Posterior cingulate gyrus (tissue), 11 donors: ENCODE data around the gene ITGAL.

Experiments used
- DNase-seq, 10 donors: peaks; one replicate each; pipeline versions ENCODE4 v3.0.0 to v3.0.0-alpha.2; 2020 to 2021; ENCODE audit warnings: mixed read lengths in 3 of 10
- intact Hi-C: fragments of 100-400 bp; cut with DNase I; formaldehyde crosslinking; loops from one replicate; pipeline ENCODE4 v1.15.1; 2023

ITGAL gene

DNA sequence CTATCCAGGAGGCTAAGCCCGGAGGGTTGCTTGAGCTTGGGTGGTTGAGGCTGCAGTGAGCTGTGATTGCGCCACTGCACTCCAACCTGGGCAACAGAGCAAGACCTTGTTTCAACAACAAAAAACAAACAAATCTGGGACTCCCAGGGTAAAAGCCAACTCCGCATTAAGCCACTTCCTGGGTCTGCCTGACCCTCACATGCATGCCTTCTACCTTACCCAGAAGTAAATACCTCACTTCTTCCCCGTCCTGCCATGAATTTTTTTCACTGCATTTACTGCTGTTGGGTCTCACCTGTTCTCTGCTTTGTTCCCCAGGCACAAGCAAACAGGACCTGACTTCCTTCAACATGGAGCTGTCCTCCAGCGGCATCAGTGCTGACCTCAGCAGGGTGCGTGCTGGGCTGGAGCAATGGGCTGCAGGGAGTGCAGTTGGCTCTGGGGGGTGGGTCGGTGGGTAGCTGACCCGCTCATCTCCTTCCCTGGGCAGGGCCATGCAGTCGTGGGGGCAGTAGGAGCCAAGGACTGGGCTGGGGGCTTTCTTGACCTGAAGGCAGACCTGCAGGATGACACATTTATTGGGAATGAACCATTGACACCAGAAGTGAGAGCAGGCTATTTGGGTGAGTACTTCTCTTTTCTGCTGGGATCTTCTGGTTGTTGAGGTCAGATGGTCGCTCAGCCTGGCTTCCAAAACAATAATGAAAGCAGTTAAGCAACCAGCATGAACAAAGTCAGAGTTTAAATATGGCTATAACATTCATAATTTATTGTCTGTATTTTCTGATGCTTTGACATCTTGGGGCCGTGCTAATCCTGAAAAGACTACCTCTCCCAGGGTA is 16.4 kb downstream of the ITGAL start:
- peak in 2 of 10 donors; percentile 22 to 55 for DNase-seq
- intact Hi-C loops: no loop called here

- no peak for DNase-seq
- intact Hi-C loops: no loop called here
Measured at GRCh38 chr16:30490210-30490609, 17.7 kb downstream of the ITGAL start.

DNA sequence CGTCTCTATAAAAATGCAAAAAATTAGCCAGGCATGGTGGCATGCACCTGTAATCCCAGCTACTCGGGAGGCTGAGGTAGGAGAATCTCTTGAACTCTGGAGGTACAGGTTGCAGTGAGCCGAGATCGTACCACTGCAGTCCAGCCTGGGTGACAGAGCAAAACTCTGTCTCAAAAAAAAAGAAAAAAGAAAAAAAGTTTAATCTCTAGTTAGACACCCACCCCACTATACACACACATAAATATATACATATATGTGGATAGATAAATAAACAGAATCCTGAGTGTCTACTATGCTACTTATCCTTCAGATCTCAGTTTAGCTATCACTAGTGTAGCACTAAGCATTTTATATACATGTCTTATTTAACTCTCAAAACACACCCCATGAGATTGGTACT is 18.7 kb downstream of the ITGAL start:
- intact Hi-C loops: no loop called here
- no peak for DNase-seq

DNA sequence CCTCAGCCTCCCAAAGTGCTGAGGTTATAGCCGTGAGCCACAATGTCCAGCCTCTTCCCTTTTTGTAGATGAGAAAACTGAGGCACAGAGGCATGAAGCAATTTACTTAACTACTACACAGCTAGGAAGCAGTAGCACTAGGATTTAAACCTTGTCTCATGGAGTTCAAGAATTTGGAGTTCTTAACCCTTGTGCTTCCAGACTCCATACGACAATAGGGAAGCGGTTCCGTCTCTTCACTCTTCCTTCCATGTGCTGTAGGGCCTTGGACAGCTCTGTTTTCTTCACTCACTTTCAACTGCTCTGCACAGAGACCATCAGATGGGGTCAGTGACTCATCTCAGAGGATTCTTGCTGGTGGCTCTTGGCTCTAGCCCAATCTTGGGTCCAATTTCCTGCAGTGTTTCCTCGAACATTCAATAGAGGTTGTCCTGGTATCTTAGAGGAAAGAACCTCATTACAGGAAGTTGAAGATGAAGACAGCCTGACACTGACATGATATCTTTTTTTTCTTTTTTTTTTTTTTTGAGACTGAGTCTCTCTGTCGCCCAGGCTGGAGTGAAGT is 19.3 kb downstream of the ITGAL start:
- intact Hi-C loops: no loop called here
- no peak for DNase-seq

- no peak for DNase-seq
- intact Hi-C loops: no loop called here
Measured at GRCh38 chr16:30493941-30494488, 21.5 kb downstream of the ITGAL start.

DNA sequence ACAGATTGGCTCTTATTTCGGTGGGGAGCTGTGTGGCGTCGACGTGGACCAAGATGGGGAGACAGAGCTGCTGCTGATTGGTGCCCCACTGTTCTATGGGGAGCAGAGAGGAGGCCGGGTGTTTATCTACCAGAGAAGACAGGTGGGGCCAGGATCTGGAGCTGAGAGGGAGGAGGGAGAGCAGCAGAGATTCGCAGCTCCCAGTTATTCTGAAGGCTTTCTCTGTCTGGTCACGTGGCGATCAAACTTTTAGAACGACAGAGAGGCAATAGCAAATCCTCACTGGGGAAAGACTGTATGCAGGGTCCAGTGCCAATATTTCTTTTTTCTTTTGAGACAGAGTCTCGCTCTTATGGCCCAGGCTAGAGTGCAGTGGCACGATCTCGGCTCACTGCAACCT is 22.2 kb downstream of the ITGAL start:
- no peak for DNase-seq
- intact Hi-C loops: no loop called here

DNA sequence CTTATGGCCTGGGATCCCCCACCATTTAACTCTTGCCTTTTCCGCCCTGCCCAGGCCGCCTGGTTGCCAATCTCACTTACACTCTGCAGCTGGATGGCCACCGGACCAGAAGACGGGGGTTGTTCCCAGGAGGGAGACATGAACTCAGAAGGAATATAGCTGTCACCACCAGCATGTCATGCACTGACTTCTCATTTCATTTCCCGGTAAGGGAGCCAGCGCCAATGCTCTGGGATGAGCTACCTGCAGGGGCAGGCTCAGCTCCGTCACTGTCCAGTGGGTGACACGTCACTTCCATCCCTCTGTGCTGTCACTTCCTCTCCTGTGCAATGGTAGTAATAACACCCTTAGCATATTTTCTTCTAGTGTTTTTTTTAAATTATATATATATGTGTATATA is 26.7 kb downstream of the ITGAL start:
- no peak for DNase-seq

DNA sequence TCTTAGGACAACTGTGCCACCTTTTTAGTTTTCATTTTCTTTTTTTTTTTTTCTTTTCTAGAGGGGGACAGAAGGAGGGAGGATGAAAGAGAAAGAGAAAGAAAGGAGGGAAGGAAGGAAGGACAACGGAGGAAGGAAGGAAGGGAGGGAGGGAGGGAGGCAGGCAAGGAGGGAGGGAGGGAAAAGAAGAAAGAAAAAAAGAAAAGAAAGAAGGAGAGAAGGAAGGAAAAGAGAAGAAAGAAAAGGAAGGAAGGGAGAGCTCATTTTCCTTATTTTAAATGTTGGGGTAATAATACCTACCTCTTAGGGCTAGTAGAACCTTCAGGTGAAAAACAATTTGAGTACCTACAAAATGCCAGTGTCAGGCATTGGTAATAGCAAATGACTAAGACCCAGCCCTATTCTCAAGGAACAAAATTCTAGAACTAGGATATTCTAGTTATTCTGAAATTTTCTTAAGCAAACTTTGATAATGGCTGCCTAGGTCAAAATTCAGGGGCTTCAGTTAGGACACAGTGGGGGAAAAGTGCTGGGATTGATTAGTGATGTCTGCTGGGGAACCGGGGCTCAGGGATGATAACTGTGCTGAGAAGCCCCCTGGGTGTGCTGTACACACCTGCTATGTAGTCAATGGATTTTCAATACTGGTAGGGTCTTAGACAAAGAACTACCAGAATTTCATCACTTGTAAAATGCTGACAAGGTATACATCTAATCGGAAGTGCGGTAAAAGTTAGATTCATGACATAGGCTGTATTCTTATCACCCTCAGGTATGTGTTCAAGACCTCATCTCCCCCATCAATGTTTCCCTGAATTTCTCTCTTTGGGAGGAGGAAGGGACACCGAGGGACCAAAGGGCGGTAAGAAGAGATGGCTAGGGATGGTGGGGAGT is 31.1 kb downstream of the ITGAL start:
- intact Hi-C loops: no loop called here

More for the DNA sequence above, 26.7 kb downstream of the ITGAL start:
- intact Hi-C loops: no loop called here

DNA sequence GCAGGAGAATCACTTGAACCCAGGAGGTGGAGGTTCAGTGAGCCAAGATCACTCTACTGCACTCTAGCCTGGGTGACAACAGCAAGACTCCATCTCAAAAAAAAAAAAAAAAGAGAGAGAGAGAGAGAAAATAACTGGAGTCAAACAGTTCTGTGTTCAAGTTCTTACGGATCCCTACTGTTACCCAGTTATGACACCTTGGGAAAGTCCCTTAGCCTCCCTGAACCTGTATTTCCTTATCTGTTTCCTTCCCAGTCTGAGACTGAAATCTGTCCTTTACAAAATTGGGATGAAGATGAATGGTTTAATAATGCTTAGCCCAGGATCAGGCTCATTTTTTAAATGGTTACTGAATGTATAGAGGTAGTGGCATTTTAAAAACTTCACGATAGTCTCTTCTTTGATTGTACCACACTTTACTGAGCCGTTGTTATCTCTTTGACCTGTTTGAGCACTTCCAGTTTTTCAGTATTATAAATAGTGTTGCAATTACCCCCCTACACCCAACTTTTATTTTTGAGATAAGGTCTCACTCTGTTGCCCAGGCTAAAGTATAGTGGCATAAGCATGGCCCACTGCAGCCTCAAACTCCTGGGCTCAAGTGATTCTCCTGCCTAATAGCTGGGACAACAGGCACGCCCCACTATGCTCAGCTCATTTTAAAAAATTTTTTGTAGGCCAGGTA is 36.7 kb downstream of the ITGAL start:
- intact Hi-C loops: no loop called here
- no peak for DNase-seq

More for the DNA sequence above, 31.1 kb downstream of the ITGAL start:
- no peak for DNase-seq

DNA sequence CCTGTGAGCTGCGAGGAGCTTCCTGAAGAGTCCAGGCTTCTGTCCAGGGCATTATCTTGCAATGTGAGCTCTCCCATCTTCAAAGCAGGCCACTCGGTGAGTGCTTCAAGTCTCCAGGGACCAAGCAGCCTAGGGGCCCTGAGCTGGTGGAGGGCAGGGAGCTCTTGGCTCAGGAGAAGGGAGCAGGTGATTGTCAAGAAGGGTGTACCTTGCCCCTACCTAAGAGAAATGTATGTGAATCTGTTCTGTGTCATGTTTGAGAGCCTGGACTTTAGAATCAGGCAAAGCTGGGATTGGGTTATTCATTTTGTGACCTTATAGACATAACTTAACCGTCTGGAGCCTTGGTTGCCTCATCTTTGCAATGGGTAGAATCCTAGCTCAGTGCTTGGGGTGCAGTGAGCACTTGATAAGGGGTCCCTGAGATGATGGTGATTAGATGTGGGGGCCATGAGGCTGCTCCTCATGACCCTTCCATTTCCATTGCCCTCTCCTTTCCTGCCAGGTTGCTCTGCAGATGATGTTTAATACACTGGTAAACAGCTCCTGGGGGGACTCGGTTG is 37.9 kb downstream of the ITGAL start:
- intact Hi-C loops: no loop called here
- DNase-seq: no peak

GRCh38 chr16:30511509-30511908 is 39.0 kb downstream of the ITGAL start:
- no peak for DNase-seq
- intact Hi-C loops: no loop called here

DNA sequence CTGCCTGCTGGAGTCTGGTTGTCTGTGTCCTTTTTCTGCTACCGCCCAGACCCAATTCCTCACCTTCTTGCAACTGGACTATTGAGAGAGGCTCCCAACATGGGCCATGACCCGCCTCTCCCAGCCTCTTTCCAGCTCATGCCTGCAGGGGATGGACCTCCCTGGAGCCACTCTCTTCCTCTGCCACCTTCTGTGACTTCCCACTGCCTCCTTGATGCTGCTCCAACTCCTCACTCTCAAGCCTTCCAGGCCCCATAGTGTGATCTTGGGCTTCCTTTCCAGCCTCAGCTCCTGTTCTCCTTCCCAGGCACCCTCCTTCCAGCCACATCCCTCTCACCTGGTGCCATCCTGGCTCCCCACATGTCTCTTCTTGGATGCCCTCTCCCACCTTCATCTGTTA is 42.7 kb downstream of the ITGAL start:
- no peak for DNase-seq
- intact Hi-C loops: no loop called here

DNA sequence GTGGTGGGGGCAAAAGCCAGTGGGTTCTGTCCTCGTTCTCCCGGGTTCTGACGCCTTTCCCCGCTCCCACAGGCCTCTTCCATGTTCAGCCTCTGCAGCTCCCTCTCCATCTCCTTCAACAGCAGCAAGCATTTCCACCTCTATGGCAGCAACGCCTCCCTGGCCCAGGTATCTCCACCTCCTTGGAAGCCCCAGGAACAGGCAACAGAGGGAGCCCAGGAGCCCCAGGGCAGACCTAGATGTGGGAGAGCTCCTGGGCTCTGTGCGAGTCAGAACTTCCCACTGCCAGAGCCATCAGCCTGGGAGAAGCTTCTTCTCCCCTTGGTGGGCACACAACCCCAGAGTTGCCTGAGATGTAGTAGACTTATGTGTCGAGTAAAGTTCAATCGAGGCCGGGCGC is 46.0 kb downstream of the ITGAL start:
- intact Hi-C loops: no loop called here
- DNase-seq: no peak

GRCh38 chr16:30519120-30520049 is 46.8 kb downstream of the ITGAL start:
- peak in 2 of 10 donors; percentile 53 to 57 for DNase-seq
- intact Hi-C loops: loop anchor here (10.0 kb wide), 1 partner anchor 425 kb away; the partner anchor contains the start of genes TBX6 and YPEL3

GRCh38 chr16:30521476-30521872 is 48.9 kb downstream of the ITGAL start:
- intact Hi-C loops: loop anchor here (10.0 kb wide), 1 partner anchor 427 kb away; the partner anchor contains the start of genes TBX6 and YPEL3
- DNase-seq: peak in 1 of 10 donors; percentile 71

GRCh38 chr16:30521873-30522641 is 49.5 kb downstream of the ITGAL start:
- intact Hi-C loops: loop anchor here (10.0 kb wide), 1 partner anchor 427 kb away; the partner anchor contains the start of genes TBX6 and YPEL3

DNA sequence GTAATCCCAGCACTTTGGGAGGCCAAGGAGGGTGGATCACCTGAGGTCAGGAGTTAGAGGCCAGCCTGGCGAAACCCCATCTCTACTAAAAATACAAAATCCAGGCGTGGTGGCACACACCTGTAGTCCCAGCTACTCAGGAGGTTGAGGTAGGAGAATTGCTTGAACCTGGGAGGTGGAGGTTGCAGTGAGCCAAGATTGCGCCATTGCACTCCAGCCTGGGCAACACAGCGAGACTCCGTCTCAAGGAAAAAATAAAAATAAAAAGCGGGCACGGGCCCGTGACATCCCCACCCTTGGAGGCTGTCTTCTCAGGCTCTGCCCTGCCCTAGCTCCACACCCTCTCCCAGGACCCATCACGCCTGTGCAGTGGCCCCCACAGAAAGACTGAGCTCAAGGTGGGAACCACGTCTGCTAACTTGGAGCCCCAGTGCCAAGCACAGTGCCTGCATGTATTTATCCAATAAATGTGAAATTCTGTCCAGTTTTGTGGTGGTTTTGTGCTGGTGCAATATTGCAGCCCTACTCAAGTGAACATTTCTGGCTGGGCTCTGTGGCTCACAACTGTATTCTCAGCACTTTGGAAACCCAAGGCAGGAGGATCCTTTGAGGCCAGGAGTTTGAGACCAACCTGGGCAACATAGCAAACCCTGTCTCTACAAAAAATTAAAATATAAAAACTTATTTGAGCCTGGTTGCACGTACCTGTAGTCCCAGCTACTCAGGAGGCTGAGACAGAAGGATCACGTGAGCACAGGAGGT is 50.3 kb downstream of the ITGAL start:
- intact Hi-C loops: loop anchor here (10.0 kb wide), 1 partner anchor 428 kb away; the partner anchor contains the start of genes TBX6 and YPEL3
- DNase-seq: peak in 2 of 10 donors; percentile 0 to 57

More at GRCh38 chr16:30521873-30522641, 49.5 kb downstream of the ITGAL start:
- DNase-seq: peak in 1 of 10 donors; percentile 20
